HS-27A (cell line): ENCODE data around the gene BORA.
"Not testable (repeated sequence)": the region's sequence is repeated elsewhere in the genome, so short reads cannot be mapped to it uniquely, and the experiment has no call there.

ENCODE experiments used
- DNase-seq: peaks from one replicate; pipeline ENCODE4 v3.0.0-alpha.2; 2012; ENCODE audit warnings: low read depth, missing footprints

The BORA gene

DNA sequence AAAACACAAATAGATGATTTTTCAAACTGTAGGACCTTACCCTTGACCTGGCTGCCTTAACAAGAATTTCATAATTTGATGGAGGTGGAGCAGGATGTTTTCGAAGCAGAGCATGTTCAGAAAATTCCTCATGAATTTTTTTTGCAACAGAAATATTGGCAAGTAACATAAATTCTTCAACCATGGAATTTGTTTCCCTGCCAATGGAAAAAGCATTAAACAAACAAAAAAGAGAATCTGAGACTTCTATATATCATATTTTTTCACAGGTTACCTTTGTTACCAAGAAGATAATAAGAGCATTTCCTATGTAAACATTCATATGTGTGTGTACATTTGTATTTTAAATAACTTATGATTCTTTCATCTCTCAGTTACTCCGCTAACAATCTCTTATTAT is 35.7 kb downstream of the BORA start:
- DNase-seq, result no peak

DNA sequence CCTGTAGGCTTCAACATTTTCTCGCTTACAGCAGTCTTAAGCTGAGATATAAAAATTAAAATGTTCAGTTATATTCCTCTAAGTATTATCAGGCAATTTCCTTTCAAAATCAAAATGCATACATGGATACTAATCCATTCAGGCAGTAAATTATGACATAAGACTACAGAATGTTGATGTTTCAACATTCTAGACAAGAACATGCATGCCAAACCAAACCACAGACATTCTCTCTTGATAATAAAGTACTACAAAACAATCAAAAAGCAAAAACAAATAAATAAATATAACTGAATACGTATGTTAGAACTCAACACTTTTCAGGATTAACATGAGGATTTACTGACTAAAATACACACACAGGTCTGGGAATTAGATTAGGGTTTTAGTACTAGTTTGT is 46.3 kb downstream of the BORA start:
- DNase-seq, result no peak

DNA sequence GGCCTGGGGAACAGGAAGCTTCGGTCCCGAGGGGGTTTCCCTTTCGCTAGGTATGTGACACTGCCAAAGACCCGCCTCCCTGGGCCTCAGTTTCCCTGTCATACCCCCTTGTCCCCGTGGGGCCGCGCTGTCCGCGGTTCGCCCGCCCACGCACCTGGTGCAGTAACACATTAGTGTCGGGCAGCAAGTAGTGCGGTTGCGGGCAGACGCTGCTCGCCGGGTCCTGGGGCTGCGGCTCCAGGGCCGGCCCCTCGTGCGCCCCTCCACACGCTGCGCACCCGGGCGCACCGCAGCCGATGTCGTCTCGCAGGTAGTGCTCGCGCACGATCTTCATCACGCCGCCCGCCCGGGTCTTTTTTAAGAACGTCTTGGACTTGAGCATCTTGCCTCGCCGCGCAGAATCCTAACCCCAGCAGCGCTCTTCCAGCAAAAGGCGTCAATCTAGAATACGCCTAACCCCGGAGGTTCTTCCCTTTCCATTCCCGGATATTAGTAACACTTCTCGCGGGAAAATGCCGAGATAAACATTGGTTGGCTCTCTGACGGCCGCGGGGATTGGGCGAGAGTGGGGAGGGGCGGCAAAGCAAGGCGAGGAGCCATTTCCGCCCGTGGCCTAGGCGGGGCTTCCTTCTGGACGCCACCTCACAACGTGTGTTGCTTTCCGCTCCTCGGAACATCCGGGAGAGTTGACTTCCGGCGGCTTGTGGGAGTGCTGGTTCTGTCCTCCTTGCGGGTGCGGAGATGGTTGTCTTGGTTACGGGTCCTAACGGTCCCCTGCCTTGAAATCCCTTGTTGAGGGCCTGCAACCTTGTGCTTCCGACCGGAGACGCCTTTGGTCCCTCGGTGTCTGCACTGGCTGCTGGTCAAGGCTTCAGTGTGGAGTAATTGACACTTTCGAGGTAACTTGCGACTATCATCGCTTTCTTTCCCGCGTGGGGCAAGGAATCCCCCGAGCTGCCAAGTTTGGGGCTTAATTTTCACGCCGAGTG is 54.0 kb downstream of the BORA start, which contains the start of the genes DIS3 and PIBF1:
DIS3 (minus strand) TSS at position 450 of the 989 bp plus-strand sequence; CDS start at position 382, 68 bp downstream.
PIBF1 (plus strand) TSS at position 683 of the 989 bp plus-strand sequence. CDS start 1,337 bp downstream, outside the sequence.
- DNase-seq, result peak; percentile 77

DNA sequence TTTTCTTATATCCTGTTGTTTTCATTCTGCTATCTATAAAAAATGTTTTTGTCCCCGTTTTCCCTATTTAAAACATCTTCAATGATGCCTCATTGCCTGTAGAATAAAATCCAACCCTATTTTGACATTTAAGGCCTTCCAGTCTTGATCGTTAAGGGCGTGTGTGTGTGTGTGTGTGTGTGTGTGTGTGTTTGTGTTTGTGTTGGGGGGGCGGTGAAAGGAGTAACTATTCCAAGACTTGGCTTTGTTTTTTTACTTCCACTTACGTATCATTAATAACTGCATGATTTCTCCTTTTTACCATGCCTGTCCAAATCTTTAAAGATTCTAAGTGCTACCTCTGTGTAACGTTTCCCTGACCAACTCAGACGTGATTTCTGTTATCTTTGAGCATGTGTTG is 55.0 kb downstream of the BORA start:
- no peak for DNase-seq

DNA sequence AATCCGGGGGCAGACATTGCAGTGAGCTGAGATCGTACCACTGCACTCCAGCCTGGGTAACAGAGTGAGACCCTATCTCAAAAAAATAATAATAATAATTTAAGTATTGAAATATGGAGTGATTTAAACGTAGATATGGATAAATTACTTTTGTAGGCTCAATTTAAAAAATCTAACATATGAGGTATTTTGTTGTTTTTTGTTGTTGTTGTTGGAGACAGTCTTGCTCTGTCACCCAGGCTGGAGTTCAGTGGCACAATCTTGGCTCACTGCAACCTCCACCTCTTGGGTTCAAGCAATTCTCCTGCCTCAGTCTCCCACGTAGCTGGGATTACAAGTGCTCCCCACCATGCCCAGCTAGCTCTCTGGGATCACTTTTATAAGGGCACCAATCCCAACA is 57.0 kb downstream of the BORA start:
- DNase-seq, result not testable (repeated sequence)

DNA sequence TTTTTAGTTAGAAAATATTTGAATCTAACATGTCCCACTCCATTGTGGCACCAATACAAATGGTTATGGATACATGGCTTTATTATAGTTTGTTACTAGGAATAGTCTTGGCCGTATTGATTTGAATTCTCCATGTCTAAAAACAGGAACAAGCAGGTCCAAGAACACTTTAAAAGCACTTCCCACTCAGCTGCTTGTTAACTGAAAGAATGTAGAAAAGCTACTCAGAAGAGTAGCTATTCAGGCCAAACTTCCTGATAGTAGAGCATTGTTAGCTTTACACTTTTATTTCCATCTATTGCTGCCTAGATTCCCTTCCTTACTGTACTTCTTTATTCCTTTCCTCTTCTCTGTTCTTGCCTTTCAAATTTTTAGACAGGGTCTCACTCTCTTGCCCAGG is 61.1 kb downstream of the BORA start:
- DNase-seq, result no peak

DNA sequence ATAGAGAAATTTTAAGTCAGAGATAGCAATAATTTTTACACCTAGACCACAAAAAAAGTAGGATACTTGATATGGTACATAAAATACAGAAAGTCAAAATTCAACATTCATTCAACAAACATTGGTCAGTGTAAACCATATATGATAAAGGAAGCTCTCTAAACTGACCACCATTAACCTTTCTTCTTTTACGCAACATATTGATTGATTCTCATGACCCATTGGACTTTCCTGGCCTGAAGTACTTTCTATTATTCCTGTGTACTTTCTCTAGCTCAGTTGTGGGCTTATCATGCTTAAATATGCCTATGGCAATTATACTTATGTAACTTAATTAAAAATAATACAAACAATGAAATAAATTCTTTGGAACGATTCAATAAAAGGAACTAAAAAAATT is 64.9 kb downstream of the BORA start:
- DNase-seq, result no peak

DNA sequence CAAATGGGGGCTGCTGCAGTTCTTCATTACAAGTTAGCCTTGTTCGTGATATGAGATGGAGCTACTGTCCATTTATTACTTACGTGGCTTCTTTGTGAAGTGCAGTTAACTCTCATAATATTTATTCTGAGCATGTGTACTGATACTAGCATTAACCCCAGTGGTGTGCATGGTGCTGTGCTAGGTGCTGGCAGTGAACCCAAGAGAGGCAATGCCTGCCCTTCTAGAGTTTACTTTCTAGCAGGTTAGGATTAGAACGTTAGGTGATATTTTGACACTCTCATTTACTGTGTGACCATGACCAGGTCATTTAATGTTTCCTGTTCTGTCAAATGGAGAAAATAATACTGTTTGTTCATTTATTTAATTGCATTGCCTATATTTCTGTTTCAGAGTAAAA is 71.1 kb downstream of the BORA start:
- DNase-seq, result no peak

DNA sequence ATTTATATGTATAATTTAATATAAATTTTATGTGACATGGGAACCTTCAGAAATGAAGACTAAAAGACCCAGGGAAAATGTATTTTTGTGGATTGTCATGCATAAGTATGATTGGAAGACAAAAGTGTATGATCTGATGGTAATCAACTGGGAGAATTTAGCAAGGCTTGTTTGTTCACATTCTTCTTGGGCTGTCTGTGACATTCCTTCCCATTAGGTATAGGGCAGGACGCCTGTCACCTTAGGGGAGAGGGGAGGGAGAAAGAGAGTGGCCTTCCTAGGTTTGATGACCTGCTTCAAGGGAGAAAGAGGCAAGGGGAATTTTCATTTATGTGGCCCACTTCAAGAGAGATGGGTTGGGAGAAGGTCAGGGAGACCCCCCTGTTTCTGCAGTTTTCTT is 76.6 kb downstream of the BORA start:
- DNase-seq, result no peak
